Testis (tissue), 2 donors: ENCODE measurements around the gene CPXM2.

ENCODE experiments used
- CTCF ChIP-seq, 3 experiments: fragments of 450-650 bp in 2 of 3; fragments of 200-600 bp in 1 of 3; sonication (generic) in 1 of 3; IDR thresholded peaks; one replicate each; pipeline ENCODE4 v1.5.1; 2016 to 2019; ENCODE audit warnings: antibody characterized with exemption in 3 of 3, mild to moderate bottlenecking in 2 of 3, moderate library complexity in 1 of 3
- POLR2A ChIP-seq: fragments of 450-650 bp; IDR thresholded peaks from one replicate; pipeline ENCODE4 v1.6.1; 2017; ENCODE audit warnings: antibody characterized with exemption, mild to moderate bottlenecking, moderate library complexity

DNA sequence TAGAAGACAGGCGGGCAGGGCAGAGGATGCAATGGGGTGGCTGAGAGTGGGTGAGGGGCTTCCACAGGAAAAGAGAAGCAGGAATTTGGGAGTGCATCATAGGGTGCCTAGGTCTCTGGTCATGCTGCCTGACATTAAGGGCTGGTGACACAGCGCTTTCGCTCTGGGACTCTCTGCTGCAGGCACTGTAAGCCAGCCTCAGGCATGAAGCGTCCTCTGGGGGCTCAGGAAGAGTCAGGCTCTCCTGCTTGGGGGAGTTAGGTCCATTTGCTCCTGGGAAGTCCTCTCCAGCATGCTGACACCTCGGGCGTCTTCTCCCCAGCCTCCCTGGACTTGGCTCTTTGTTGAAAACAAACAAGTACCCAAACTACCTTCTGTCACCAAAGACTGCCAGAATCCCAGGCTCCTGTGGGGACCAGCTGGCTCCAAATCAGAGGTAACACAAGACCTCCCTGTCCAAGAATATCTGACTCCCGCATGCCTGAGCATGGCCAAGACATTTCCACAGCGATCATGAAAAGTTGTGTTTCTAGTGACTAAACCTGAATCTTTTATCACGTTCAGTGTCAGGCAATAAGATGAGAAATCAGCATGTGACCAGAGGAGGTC, 170.1 kb downstream of the CPXM2 start:
- TF ChIP-seq CTCF (IDR thresholded peaks at IDR 0.05) (no peak), POLR2A (no peak)
